ENCODE results near the gene ZSCAN29.

DNA sequence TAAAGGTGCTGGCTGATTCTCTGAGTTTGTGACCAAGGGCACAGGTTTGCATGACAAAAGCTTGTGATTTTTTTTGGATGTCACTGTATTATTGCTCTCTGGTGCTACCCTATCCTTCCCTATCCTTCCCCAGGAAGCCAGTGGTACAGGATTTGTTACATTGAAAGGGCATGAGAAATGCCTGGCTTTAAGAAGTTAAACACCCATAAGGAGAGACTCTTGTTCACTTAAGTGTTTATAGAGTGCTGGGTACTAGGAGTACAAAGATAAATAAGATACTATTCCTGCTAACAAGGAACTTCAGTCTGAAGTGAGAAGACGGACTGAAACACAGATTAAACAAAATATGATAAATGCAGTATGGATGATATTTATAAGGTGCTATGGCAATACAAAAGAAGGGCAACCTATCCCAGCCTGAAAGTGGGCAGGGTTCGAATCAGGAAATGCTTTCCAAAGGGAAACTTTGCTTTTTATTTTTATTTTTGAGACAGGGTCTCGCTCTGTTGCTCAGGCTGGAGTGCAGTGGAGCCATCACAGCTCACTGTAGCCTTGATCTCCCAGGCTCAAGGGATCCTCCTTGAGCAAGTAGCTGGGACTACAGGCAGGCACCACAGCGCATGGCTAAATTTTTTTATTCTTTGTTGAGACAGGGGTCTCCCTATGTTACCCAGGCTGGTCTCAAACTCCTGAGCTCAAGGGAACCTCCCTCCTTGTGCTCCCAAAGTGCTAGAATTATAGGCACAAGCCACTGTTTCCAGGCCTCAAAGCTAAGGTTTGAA, 51.7 kb downstream of the ZSCAN29 start:
- TF ChIP-seq, protein P1, sequence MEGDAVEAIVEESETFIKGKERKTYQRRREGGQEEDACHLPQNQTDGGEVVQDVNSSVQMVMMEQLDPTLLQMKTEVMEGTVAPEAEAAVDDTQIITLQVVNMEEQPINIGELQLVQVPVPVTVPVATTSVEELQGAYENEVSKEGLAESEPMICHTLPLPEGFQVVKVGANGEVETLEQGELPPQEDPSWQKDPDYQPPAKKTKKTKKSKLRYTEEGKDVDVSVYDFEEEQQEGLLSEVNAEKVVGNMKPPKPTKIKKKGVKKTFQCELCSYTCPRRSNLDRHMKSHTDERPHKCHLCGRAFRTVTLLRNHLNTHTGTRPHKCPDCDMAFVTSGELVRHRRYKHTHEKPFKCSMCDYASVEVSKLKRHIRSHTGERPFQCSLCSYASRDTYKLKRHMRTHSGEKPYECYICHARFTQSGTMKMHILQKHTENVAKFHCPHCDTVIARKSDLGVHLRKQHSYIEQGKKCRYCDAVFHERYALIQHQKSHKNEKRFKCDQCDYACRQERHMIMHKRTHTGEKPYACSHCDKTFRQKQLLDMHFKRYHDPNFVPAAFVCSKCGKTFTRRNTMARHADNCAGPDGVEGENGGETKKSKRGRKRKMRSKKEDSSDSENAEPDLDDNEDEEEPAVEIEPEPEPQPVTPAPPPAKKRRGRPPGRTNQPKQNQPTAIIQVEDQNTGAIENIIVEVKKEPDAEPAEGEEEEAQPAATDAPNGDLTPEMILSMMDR (CRISPR knock-in tag; IDR thresholded peaks at IDR 0.05): no peak
- no peak for TF ChIP-seq RBM39 (IDR thresholded peaks at IDR 0.05; ENCODE audit: low read depth, low read length, poor library complexity, severe bottlenecking)

All from HepG2 (cell line).